ENCODE data around the gene MBLAC2.

MBLAC2 gene

DNA sequence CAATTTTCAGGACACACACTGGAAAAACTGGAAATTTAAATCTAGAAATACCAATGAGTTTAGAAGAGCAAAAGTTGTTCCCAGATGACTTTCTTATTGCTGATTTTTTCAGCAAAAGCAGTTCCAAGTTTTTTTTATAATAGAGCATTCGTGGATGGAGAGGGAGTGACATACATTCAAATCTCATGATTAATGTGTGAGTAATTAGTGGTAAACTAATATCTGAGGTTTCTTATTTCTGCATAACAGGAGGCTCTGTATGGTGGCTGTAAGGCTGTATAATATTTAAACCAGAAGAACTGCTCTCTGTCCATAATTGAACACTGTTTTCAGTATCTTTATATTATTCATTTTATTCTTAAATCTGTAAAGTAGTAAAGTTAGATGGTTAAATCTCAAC is 29.0 kb upstream of the MBLAC2 start:
- no peak for DNase-seq (ENCODE audit: extremely low read depth, low read depth)
- TF ChIP-seq, protein P1, sequence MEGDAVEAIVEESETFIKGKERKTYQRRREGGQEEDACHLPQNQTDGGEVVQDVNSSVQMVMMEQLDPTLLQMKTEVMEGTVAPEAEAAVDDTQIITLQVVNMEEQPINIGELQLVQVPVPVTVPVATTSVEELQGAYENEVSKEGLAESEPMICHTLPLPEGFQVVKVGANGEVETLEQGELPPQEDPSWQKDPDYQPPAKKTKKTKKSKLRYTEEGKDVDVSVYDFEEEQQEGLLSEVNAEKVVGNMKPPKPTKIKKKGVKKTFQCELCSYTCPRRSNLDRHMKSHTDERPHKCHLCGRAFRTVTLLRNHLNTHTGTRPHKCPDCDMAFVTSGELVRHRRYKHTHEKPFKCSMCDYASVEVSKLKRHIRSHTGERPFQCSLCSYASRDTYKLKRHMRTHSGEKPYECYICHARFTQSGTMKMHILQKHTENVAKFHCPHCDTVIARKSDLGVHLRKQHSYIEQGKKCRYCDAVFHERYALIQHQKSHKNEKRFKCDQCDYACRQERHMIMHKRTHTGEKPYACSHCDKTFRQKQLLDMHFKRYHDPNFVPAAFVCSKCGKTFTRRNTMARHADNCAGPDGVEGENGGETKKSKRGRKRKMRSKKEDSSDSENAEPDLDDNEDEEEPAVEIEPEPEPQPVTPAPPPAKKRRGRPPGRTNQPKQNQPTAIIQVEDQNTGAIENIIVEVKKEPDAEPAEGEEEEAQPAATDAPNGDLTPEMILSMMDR (IDR thresholded peaks at IDR 0.05; ENCODE audit: low read depth, low read length), result no peak

GRCh38 chr5:90495146-90495545 is 20.6 kb upstream of the MBLAC2 start:
- TF ChIP-seq, protein P1 (IDR thresholded peaks at IDR 0.05; ENCODE audit: low read depth, low read length), result no peak
- no peak for DNase-seq (ENCODE audit: extremely low read depth, low read depth)

- no peak for DNase-seq (ENCODE audit: extremely low read depth, low read depth)
- TF ChIP-seq, protein P1 (IDR thresholded peaks at IDR 0.05; ENCODE audit: low read depth, low read length), result no peak
Observed at GRCh38 chr5:90494043-90494442, 19.5 kb upstream of the MBLAC2 start.

- DNase-seq (ENCODE audit: extremely low read depth, low read depth), result peak; percentile 27
- TF ChIP-seq, protein P1 (IDR thresholded peaks at IDR 0.05; ENCODE audit: low read depth, low read length), result no peak
Observed at GRCh38 chr5:90488791-90489190, 14.2 kb upstream of the MBLAC2 start.

- TF ChIP-seq, protein P1 (IDR thresholded peaks at IDR 0.05; ENCODE audit: low read depth, low read length), result no peak
- no peak for DNase-seq (ENCODE audit: extremely low read depth, low read depth)
Observed at GRCh38 chr5:90484540-90484939, 10.0 kb upstream of the MBLAC2 start.

GRCh38 chr5:90483206-90483605 is 8.6 kb upstream of the MBLAC2 start:
- DNase-seq (ENCODE audit: extremely low read depth, low read depth), result no peak
- TF ChIP-seq, protein P1 (IDR thresholded peaks at IDR 0.05; ENCODE audit: low read depth, low read length), result no peak

- DNase-seq (ENCODE audit: extremely low read depth, low read depth), result no peak
- TF ChIP-seq, protein P1 (IDR thresholded peaks at IDR 0.05; ENCODE audit: low read depth, low read length), result no peak
Observed at GRCh38 chr5:90480699-90481098, 6.1 kb upstream of the MBLAC2 start.

Measured in AG09319 (cell line).